NCI-H510A (cell line): ENCODE data around the gene TMEM182.
A peak's percentile ranks its signal among the peaks of the same experiment; 100 is the strongest.

Experiments
- DNase-seq: peaks from one replicate; lab custom pipeline; 2025; lab: John Stamatoyannopoulos, UW

Gene TMEM182, protein sequence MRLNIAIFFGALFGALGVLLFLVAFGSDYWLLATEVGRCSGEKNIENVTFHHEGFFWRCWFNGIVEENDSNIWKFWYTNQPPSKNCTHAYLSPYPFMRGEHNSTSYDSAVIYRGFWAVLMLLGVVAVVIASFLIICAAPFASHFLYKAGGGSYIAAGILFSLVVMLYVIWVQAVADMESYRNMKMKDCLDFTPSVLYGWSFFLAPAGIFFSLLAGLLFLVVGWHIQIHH

DNA sequence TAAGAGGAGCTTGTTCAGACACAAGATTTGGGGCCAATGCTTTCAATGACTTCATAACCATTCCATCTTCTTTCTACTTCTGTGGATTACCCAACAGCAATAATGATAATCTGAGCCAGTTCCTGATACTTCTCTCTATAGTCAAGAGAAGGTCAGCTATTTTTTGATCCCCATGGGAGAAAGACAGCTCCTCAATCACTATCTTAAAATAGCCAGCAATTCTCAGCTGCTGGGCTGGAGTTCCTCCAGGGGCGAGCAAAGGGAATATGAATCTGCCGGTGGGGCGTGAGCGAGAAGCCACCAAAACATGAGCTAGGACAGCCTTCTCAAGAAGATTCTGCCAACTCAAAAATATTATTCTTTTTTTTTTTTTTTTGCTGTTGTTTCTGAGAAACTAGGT lies at the start of gene TMEM182:
TMEM182 (plus strand) TSS at position 269 of the 400 bp plus-strand sequence. CDS start 187 bp downstream, outside the sequence.
- no peak for DNase-seq

DNA sequence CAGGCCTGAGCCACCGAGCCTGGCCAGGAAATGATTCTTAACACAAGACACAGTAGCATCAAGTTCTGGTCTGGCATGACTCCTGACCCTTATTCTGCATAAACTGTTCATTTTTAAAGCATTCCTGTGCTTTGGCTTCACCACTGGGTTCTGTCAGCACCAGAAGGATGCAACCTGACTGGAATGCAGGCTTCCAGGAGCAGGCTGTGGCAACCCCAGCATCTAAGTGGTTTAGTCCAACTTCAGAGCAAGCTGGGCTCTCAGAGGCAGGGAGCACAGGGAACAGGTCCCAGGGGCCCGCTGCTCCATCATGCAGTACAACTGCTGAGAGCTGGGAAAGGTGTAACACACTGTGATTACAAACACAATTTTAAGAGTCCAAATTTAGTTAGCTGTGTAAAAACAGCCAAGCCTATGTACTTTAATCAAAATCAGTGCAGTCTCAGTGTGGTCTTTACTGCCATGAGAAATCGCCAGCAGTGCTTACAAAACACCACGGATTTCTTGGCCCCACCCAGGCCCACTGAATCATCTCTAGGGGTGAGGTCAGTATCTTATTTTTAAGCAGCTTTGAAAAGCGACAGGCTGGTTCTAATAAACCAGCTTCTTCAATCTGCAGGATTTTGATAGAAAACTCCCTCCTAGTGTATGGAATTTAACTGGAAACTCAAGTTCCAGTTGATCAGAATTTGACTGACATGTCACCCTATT lies 44.4 kb upstream of the TMEM182 start:
- no peak for DNase-seq

DNA sequence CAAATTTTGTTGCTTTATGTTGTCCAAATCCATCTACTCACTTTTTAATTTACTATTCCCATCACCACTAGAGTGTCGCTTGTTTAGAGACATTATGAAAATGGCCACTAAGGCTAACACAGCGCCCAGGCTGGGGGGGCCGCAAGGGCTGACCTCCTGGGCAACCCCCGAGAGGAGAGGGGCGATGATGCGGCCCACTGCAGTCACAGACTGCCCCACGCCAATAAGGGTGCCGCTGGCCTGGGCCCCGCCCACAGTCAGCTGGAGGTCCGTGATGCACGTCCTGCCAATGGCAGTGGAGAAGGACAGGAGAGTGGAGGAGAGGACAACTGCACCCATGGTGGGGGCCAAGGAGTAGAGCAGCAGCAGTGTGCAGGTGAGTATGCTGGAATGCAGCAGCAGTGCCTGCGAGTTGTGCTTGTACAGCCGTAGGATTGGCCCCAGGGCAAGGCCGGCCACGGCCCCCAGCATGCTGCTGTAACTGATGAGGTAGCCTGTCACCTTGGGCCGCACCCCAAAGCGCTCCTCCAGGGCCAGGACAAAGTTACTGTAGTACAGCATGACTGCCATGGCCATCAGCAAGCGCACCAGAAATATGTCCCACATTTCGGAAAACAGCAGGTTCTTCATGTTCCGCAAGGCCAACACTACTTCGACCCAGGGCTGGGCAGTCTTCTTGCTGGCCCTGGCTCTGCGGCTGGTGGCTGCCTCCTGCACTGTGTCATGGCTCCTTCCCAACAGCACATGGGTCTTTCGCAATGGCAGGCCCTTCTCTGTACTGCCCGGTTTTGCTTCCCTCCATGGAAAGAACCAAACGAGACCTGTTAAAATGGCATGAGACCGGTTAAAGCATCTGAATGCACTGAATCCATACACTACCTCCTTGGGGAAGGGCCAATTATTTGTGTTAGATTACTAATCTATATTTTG lies 43.2 kb upstream of the TMEM182 start:
- DNase-seq, result no peak

DNA sequence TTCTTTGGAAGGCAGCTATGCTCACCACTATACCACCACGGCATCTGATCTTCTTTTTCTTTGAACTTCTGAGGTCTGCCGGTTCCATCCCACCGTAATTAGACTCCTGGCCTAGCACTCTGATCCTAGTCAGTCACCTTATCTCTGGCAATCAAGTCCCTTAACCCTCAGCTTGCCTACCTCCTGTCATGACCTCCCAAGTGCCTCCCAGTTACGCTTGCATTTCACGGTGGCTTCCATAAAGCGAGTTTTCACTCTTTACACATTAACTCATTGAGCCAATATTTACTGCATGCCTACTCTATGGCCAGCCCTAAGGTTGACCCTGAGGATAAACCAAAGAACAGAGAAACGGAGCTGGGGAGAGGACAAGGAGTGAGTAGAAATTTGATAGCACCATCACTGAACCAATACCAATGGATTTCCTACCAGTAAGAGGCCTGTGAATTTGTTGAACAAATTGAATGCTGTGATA lies 37.8 kb upstream of the TMEM182 start:
- DNase-seq, result no peak

DNA sequence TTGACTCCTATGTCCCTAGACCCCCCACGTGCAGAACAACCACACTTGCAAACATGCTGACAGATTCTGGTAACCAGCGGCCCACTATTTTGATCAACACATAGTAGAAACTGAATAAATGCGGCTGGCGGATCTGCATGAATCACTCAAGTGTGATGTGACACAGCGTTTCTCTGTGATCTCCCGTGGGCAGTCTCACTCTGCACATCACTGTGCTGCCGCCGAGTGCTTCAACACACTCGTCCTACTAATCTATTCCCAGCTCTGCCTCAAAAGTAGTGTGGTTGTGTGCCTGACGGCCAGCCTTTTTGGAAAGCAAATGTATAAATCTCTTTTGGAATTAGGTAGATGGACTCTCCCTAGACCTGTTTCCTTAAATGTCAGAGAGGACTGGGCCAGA lies 37.3 kb upstream of the TMEM182 start:
- no peak for DNase-seq

DNA sequence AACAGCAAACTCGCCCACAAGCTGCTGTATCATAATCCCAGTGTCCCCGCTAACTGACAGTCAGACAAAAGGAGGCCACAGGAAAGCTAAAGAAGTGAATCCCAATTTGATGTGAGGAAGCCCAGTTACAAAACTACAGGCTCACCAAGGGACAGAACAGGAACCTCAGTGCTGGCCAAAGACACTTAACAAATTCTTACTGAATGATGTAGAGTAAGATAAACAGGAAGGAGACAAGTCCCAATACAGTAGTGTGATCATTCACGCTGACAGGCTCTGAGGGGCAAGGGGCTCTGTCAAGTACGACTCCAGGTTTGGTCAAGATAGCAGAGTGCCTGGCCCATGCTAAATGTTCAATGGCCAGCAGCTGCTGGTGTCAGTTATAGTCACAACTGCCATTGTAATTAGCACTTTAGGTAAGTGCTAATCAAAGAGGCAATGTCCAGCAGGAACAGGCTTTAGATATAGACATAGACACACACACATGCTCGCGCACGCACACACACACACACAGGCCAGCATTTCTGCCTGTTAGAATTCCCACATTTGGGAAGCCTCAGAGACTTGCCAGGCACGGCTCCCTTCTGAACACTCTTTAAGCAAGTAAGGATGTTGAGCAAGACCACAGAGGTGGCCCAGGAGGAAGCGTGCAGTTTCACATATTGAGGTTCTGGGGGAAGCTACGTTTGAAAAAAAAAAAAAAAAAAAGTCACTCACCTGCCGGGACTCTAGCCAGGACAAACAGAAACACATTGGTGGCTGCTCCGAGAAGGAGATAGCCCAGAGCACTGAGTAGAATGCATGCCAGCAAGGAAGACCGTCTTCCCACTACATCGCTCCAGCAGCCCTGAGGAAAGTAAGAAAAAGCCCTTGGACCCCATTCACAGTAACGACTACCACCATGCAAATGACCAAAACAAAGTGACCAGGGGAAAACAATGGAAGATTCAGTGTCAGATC lies 35.4 kb upstream of the TMEM182 start:
- DNase-seq, result no peak

DNA sequence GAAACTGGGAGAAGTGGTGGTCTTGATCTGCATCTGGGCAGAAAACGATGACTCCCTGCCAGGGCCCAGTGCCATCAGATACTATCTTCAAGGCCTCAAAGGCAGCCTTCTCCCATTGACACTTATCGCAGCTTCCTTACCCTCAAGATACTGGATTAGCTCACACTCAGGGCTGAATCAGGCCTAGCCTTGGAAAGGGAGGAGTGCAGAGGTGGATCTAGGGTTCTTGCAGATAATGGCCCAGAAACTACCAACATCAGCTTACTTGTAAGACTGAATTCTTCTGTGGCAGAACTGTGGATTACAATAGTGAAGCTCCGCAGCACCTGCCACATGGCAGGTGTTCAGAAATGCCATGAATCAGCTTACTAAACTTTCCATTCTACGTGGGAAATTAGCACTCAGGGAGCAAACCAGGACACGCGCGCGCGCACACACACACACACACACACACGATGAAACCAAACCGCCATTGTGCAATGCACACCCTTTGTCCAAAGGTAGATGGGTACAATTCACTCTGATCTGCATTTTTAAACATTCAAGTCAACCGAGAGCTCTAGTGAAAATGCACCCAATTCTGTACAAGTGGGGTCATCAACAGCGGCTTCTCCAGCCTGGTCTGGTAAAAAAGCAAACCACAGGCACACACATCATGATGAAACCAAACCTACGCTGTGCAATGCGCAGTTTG lies 26.3 kb upstream of the TMEM182 start:
- peak; percentile 21 for DNase-seq

DNA sequence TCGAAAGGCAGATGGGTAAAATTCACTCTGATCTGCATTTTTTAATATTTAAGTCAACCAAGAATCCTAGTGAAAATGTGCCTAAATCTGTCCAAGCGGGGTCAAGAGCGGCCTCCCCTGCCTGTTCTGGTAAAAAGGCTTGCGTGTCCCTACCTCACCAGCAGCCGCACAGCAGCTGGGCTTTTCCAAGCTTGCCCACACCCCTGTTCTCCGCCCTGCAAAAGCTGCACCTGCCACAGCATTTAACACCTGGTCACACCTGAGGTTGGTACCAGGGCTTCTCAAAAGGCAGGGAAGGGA lies 25.8 kb upstream of the TMEM182 start:
- peak; percentile 27 for DNase-seq

DNA sequence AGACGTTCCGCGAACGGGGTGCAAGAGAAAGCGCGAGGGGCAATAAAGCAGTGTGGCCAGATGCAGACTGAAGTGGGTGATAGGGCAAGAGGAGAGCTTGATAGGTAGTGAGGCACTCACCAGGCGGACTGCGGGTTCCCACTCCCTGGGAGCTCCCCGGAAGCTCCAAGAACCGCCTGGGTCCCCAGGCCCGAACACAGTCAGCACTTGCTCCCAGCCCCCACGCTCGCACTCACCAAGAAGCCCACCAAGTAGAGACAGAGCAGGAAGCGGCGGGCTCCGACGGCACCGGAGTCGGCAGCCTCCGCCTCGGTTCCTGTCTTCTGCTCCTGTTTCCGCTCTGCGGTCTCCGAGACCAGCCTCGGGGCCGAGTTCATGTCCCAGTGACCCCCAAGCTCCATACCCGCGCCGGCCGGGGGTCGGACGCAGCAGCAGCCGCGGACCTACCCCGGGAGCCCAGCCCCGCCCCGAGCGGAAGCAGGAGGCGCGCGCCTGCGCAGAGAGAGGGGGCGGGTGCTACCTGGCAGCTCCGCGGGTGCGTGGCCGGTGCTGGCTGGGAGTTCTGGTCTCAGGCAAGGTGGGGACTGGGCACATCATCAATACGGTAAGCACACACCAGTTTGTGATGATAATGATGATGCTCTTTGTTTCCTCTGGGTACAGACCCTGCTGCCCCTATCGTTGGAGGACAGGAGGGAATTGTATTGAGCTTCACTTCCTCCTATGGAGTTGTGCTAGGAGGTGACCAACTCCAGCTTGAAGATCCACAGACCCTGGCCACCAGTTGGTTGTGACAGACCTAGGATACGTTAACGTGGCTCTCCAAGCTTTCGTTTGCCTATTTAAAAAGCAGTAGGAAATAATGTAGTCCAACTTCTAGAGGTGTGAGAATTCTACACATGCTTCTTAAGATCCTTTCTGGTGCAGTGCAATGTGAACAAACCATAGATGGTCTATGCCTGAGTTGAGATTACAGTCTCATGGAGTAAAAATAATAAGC lies 25.1 kb upstream of the TMEM182 start:
- DNase-seq, result peak; percentile 54

DNA sequence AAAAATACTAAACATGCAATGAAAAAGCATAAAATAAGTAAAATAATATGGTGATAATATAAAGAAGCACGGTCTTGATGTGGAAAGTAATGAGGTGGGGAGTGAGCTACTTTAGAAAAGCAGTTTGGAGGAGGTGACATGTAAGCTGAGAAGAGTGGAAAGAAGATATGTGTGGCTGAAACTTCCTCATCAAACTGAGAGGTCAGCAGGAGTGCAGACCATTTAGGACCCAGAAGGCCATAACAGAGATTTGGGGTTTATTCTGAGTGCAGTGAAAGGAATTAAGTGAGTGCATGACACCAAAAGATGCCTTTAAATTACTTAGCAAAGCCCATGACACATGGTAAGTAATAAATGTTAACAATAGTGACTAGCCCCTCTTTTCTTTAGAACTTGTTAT lies 24.4 kb upstream of the TMEM182 start:
- no peak for DNase-seq

DNA sequence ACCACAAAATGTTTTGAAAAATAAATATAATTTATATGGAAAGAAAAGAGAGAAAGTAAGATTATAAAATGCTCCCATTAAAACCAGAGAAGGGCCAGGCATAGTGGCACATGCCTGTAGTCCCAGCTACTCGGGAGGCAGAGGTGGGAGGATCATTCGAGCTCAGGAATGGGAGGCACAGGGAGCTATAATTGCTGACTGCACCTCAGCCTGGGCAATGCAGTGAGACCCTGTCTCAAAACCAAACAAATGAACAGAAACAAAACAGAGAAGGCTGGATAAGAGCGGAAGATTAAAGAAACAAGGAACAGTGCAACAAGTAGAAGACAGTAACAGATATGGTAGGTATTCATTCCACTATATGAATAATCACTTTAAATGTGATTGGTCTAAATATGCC lies 18.6 kb upstream of the TMEM182 start:
- DNase-seq, result no peak

DNA sequence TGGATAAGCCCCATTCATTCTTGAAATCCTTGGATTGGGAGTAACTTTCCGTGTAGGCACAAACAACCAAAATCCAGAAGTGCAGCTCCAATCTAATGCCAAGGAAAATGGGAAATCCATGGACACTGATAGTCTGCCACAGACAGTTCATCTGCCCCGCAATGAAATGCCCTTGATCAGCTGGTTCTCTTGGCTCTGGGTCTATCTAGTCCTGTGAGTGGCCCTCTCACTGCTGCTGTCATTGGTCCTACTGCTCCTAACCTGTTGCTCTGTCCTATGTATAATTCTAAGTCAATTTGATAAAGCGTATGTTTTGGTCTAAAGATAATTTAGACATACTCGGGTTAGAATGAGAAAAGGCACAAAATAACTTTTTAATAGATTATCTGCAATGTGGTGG lies 13.7 kb upstream of the TMEM182 start:
- DNase-seq, result no peak

DNA sequence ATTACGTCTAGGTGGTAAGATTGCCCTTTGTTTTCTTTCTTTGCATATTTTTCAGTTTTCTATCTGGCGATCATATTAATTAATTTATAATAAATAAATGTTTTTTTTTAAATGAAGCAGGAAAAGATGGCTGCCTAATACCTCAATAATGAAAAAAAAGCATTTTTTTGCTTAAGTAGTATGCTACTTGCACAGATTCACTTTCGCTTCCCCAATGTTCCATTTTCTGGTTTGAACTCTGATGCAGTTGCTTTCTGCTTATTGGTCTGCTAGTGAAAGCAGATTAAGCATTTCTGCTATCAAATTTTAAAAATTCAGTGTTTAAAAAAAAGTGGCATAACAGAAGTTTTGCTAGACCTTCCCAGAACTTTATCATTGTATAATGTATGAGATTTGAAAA lies 11.9 kb upstream of the TMEM182 start:
- no peak for DNase-seq

DNA sequence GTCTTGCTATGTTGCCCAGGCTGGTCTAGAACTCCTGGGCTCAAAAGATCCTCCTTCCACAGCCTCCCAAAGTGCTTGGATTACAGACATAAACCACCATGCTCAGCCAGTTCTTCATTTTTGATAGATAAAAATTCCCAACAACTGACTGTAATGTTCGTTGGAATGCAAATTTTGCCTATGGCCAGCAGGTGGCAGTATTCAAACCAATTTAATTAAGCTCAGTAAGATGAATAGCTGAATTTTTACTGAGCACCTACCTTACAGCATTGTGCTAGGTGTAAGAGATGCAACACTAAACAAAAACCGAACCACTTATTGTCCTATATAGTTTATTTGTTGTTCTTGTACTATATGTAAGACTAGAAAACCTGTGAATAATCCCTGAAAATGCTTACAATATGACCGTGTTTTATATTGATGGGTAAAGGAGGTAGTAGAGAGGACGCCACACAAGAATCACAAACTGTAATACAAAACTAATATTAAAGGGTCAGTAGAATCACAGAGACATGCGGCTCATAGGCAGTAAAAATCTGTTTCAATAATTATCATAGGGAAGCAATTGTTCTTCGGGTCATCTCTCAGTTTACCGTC lies 8.2 kb upstream of the TMEM182 start:
- peak; percentile 2 for DNase-seq

DNA sequence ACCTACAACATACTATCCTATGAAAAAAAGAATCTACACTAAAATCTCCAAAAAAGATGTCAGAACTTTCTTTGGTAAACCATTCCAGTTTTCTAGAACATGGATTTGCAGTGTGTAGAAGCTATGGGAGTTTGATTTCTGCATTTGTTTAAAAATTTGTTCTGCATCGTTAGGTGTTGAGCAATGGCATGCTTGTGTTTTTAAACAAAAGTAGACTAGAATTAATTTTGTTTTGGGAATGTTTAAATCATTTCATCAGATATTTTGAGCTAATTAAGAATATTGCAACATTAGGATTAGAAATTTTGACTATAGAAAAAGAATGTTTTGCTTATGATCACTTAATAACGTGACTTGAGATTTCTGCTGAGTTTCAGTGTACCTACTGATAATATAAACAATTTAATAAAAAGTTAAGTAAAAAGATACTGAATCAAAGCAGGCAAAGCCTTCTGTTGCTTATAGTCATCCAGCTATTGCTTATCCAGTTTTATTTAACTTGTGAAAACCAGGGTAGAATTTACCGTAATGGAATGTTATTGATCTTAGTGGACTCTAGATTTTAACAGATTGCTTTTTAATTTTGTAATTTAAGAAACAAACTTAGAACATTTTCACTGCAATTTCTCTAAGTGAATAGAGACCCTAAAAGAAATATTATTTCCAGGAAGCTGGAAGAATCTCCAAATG lies 7.2 kb upstream of the TMEM182 start:
- DNase-seq, result no peak

DNA sequence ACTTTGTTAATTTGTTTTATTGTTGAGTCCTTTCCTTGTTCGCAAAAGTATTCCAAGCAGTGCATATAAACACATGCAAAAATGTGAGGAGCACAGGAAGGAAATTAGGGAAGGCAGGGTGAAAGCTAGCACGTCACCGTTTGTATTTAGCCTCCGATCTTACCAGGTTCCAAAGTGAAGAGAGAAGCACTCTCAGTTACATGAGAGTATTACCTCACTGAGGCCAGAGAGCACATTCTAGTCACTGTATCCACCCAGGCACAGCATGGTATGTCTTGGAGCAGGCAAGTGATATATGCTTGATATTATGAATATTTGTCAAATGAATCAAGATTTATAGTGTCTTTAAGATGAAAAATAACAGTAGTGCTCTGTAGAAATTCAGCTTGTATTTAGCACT lies 6.5 kb upstream of the TMEM182 start:
- no peak for DNase-seq

DNA sequence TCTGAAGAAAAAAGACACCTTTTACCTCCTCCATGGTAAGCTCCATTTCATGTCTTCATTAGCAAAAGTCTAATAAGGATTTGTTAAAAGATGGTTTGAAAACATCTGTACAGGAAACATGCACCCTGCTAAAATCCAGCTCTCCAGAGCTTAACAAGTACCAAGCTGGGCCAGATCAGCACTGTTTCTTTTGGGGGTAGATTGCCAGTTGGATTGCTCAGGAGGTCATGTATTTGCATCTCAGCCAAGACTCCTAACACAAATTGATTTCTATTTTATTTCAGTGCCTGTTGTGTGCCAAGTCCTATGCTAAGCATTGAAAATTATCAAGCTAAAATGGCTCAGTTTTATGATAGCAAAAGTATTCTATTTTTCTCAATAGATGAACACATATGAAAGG lies 3.4 kb upstream of the TMEM182 start:
- no peak for DNase-seq

DNA sequence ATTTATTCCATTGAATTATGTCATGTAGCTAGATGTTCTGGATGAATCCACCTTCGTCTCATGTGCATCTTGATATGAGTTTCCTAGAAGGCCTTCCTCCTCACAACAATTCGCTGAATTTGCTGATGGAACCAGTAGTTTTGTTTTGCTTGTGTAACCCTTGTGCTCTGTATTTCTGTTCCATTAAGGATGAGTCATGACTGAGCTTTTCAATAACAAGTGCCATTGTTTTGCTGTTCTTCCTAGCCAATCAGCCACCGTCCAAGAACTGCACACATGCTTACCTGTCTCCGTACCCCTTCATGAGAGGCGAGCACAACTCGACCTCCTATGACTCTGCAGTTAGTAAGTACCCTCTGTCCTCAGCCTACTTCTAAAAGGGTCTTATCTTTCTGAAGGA lies 2.3 kb downstream of the TMEM182 start:
- no peak for DNase-seq

DNA sequence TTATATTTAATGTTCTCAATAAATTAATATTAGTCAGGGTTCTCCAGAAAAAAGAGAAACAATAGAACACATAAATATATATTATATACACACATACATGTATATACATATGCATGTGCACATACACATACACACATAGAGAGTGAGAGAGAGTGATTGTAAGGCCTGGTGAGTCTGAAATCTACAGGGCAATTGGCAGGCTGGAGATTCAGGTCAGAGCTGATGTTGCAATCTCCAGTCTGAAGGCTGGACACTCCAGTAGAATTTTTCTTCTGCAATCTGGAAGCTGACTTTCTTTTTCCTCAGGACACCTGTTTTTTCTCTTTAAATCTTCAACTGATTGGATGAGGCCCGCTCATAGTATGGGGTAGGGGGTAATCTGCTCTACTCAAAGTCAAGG lies 3.2 kb downstream of the TMEM182 start:
- DNase-seq, result no peak
